Endodermal cell (in vitro differentiated cells): ENCODE measurements around the gene CARNS1. TPM values are rescaled to one million over a fixed set of nuclear protein-coding genes. Genes with fewer than 3 reads are reported as not detected.
A peak's percentile ranks its signal among the peaks of the same experiment; 100 is the strongest.

Source experiments
- DNase-seq: peaks from one replicate; pipeline ENCODE4 v3.0.0-alpha.2; 2017
- H3K27ac ChIP-seq: 2 replicates; pipeline ENCODE4 v1.5.1; 2013; ENCODE audit warnings: mild to moderate bottlenecking, low read depth, low read length, moderate library complexity
- H3K27me3 ChIP-seq: 2 replicates; pipeline ENCODE4 v1.6.1; 2013; ENCODE audit warnings: mild to moderate bottlenecking, low read length, moderate library complexity; ENCODE audit not compliant: insufficient read depth, control insufficient read depth, poor library complexity, severe bottlenecking
- H3K36me3 ChIP-seq: 2 replicates; pipeline ENCODE4 v1.7.0; 2013; ENCODE audit warnings: mild to moderate bottlenecking, low read length, moderate library complexity; ENCODE audit not compliant: control insufficient read depth, insufficient read depth
- H3K4me1 ChIP-seq: one replicate; pipeline ENCODE4 v1.7.0; 2013; ENCODE audit warnings: low read length; ENCODE audit not compliant: control insufficient read depth, insufficient read depth
- H3K4me3 ChIP-seq: 2 replicates; pipeline ENCODE4 v1.5.1; 2013; ENCODE audit warnings: mild to moderate bottlenecking, low read length, moderate library complexity
- H3K9ac ChIP-seq: 2 replicates; pipeline ENCODE4 v1.6.1; 2013; ENCODE audit warnings: mild to moderate bottlenecking, low read length, moderate library complexity; ENCODE audit not compliant: poor library complexity, severe bottlenecking; ENCODE audit errors: extremely low read depth
- H3K9me3 ChIP-seq: 2 replicates; pipeline ENCODE4 v1.6.1; 2013; ENCODE audit warnings: mild to moderate bottlenecking, low read length, moderate library complexity; ENCODE audit not compliant: control insufficient read depth
- H3K27ac Mint-ChIP-seq: 2 replicates; pipeline ENCODE4 v1.8.0; 2020; ENCODE audit warnings: mixed read lengths
- H3K27me3 Mint-ChIP-seq: 2 replicates; pipeline ENCODE4 v1.8.0; 2021; ENCODE audit warnings: mild to moderate bottlenecking, mixed read lengths; ENCODE audit not compliant: insufficient read depth
- H3K36me3 Mint-ChIP-seq: 2 replicates; pipeline ENCODE4 v1.8.0; 2020; ENCODE audit warnings: low read depth, mixed read lengths
- H3K4me1 Mint-ChIP-seq: 2 replicates; pipeline ENCODE4 v1.8.0; 2020; ENCODE audit warnings: mixed read lengths
- H3K4me3 Mint-ChIP-seq: 2 replicates; pipeline ENCODE4 v1.8.0; 2020; ENCODE audit warnings: mild to moderate bottlenecking, moderate library complexity, mixed read lengths
- H3K9me3 Mint-ChIP-seq: 2 replicates; pipeline ENCODE4 v1.8.0; 2020; ENCODE audit warnings: mild to moderate bottlenecking, mixed read lengths
- WGBS, 2 experiments: methylation state at CpG; one replicate each; pipeline versions ENCODE4 v1.1.5 to v1.1.7; 2013; ENCODE audit warnings: missing lambda C conversion rate in 2 of 2, mixed read lengths in 1 of 2; ENCODE audit not compliant: insufficient coverage in 1 of 2, insufficient read length in 1 of 2; 5-methylcytosine and 5-hydroxymethylcytosine counted together
- total RNA-seq, 2 donors: library from RNA; stranded (reverse); fragmentation: NEBNext Ultra II Directional in 1 of 2; extraction: Animal tissue kit (Norgen Biotek cat#: 25700) in 1 of 2; gene quantifications; 2 replicates in 1 of 2; 3 replicates in 1 of 2; pipeline ENCODE4 v1.2.1, GENCODE V29; 2021
- TF ChIP-seq, protein P1 (sequence below): fragments of 200-600 bp; sonication (generic); conservative IDR thresholded peaks from 2 replicates; pipeline ENCODE4 v1.5.0; 2021; ENCODE audit warnings: antibody characterized with exemption, mild to moderate bottlenecking

The CARNS1 gene
- total RNA-seq, 2 donors from 2014 or later = 1.6 to 2.2 TPM

DNA sequence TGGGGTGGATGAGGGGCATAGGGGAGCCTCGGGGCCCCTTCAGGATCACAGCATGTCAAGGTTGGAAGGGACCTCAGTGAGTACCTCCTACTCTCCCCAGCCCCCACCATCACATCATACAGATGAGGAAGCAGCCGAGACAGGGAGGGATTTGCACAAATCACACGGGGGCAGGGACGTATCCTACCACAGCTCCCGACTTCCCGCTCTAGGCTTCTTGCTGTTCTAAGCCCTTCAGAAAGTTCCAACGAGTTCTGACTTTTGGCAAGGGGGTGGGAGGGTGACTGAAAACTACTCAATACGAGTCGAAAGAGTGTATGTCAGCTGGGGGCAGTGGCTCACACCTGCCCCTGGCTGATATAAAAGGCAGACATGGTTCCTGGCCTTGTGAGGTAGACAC is 28.4 kb upstream of the CARNS1 start:
- H3K36me3 ChIP-seq = no peaks in the 10 kb centered on the region
- peaks cover 20% of the 10 kb centered on the region for H3K4me1 Mint-ChIP-seq
- no peaks in the 10 kb centered on the region for H3K4me1 ChIP-seq
- H3K27ac ChIP-seq = no peak overlapping the region
- no peak overlapping the region for H3K9ac ChIP-seq
- 53 to 61% methylated on average over 5 to 9 of the region's 9 CpGs for WGBS, 2 experiments
- H3K27me3 Mint-ChIP-seq = peaks cover 19% of the 10 kb centered on the region
- peaks cover 9% of the 10 kb centered on the region for H3K27me3 ChIP-seq
- H3K4me3 Mint-ChIP-seq = no peak overlapping the region
- DNase-seq = peak; percentile 58
- H3K9me3 Mint-ChIP-seq = no peaks in the 10 kb centered on the region
- no peak overlapping the region for H3K27ac Mint-ChIP-seq
- no peaks in the 10 kb centered on the region for H3K36me3 Mint-ChIP-seq
- no peak overlapping the region for H3K4me3 ChIP-seq
- TF ChIP-seq, protein P1, sequence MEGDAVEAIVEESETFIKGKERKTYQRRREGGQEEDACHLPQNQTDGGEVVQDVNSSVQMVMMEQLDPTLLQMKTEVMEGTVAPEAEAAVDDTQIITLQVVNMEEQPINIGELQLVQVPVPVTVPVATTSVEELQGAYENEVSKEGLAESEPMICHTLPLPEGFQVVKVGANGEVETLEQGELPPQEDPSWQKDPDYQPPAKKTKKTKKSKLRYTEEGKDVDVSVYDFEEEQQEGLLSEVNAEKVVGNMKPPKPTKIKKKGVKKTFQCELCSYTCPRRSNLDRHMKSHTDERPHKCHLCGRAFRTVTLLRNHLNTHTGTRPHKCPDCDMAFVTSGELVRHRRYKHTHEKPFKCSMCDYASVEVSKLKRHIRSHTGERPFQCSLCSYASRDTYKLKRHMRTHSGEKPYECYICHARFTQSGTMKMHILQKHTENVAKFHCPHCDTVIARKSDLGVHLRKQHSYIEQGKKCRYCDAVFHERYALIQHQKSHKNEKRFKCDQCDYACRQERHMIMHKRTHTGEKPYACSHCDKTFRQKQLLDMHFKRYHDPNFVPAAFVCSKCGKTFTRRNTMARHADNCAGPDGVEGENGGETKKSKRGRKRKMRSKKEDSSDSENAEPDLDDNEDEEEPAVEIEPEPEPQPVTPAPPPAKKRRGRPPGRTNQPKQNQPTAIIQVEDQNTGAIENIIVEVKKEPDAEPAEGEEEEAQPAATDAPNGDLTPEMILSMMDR = no peak
- no peaks in the 10 kb centered on the region for H3K9me3 ChIP-seq

DNA sequence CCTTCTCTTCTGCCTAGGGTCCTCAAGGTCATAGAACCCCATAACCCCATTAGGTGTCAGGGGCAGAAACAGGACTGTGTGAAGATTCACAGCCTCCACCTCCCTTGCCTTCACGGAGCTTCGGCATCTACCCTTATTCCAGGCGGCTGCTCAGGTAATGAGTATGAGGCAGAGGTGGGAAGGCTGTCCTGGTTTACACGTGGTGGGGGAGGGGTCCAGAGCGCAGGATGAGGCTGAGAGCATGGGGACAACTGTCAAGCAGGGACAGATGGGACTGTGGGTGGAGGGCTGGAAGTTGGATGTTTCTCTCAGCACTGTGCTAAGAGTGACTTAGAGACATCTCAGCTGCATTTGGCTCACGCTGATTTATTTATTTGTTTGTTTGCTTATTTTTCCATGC is 28.0 kb upstream of the CARNS1 start:
- no peak overlapping the region for H3K4me3 ChIP-seq
- H3K9me3 ChIP-seq = no peaks in the 10 kb centered on the region
- TF ChIP-seq, protein P1 = no peak
- H3K36me3 ChIP-seq = no peaks in the 10 kb centered on the region
- no peaks in the 10 kb centered on the region for H3K4me1 ChIP-seq
- H3K36me3 Mint-ChIP-seq = no peaks in the 10 kb centered on the region
- H3K4me1 Mint-ChIP-seq = peaks cover 22% of the 10 kb centered on the region
- no peak overlapping the region for H3K27ac ChIP-seq
- WGBS, 2 experiments = 73 to 83% methylated on average over 1 to 6 of the region's 6 CpGs
- H3K9ac ChIP-seq = no peak overlapping the region
- peaks cover 9% of the 10 kb centered on the region for H3K27me3 ChIP-seq
- no peak overlapping the region for H3K27ac Mint-ChIP-seq
- H3K27me3 Mint-ChIP-seq = peaks cover 18% of the 10 kb centered on the region
- DNase-seq = peak; percentile 62
- H3K9me3 Mint-ChIP-seq = no peaks in the 10 kb centered on the region
- H3K4me3 Mint-ChIP-seq = no peak overlapping the region

DNA sequence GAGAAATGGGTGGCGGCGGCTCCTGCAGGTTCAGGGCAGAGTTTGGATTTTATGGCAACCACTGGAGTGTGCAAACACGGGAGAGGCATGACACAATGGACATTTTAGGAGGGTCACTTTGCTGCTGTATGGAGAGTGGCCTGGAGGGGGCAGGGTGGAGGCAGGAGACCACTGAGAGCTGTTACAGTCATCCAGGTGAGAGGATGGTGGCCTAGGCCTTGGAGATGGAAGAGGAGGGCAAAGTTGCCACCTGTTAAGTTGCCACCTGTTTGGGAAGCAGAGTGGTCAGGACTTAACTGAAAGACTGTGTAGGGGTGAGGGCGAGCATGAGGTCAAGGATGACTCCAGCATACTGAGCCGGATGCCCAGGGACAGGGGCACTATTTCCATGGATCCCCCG is 26.0 kb upstream of the CARNS1 start:
- peak; percentile 93 for DNase-seq
- Mint-ChIP-seq H3K4me3 (peak overlapping the region; percentile 41), H3K27me3 (peaks cover 13% of the 10 kb centered on the region), H3K4me1 (peaks cover 25% of the 10 kb centered on the region), H3K36me3 (peaks cover 5% of the 10 kb centered on the region), H3K27ac (peak overlapping the region; percentile 44), H3K9me3 (no peaks in the 10 kb centered on the region)
- no peaks in the 10 kb centered on the region for H3K4me1 ChIP-seq
- H3K36me3 ChIP-seq = peaks cover 6% of the 10 kb centered on the region
- no peak overlapping the region for H3K4me3 ChIP-seq
- H3K27me3 ChIP-seq = peaks cover 9% of the 10 kb centered on the region
- no peak overlapping the region for H3K27ac ChIP-seq
- TF ChIP-seq, protein P1 = peak; percentile 79
- no peaks in the 10 kb centered on the region for H3K9me3 ChIP-seq
- H3K9ac ChIP-seq = no peak overlapping the region
- WGBS, 2 experiments = 76 to 79% methylated on average over 3 to 6 of the region's 6 CpGs
